Measurements from ENCODE around the gene PAGE4. TPM values are rescaled to one million over a fixed set of nuclear protein-coding genes. Genes with fewer than 3 reads are reported as not detected.

Gene PAGE4
- total and polyA plus RNA-seq, 9 of the 15 experiments (the other 6 are each of a cell fraction or from before 2014, with no cell fraction given): 0.99 to 8.0 (median 3.9) TPM

- TF ChIP-seq ZBTB40 (IDR thresholded peaks at IDR 0.05): no peak
- TF ChIP-seq ZBTB40 (CRISPR knock-in tag; IDR thresholded peaks at IDR 0.05): no peak
- no peak for TF ChIP-seq ZNF583 (CRISPR knock-in tag; IDR thresholded peaks at IDR 0.05)
- TF ChIP-seq ZNF780A (CRISPR knock-in tag; IDR thresholded peaks at IDR 0.05): no peak
- TF ChIP-seq GTF2F1 (IDR thresholded peaks at IDR 0.05; ENCODE audit: low read depth, low read length): no peak
- TF ChIP-seq ATF2 (CRISPR knock-in tag; IDR thresholded peaks at IDR 0.05): no peak
- no peak for TF ChIP-seq SMARCA4 (IDR thresholded peaks at IDR 0.05)
- TF ChIP-seq ZBTB7A (IDR thresholded peaks at IDR 0.05; ENCODE audit: borderline replicate concordance, control insufficient read depth, low read depth, low read length): no peak
- TF ChIP-seq ZNF143 (CRISPR knock-in tag; IDR thresholded peaks at IDR 0.05): no peak
Observed at GRCh38 chrX:49859491-49859890, 30.4 kb downstream of the PAGE4 start (continued).
